ENCODE data around the gene ARRDC1.
A peak's percentile ranks its signal among the peaks of the same experiment; 100 is the strongest.
"Not testable (repeated sequence)": the region's sequence is repeated elsewhere in the genome, so short reads cannot be mapped to it uniquely, and the experiment has no call there.

ARRDC1 gene

GRCh38 chr9:137621131-137621757, 15.8 kb downstream of the ARRDC1 start:
- TF ChIP-seq POLR2AphosphoS5 (IDR thresholded peaks at IDR 0.05; ENCODE audit: low read depth), result no peak
- no peak for TF ChIP-seq GABPA (IDR thresholded peaks at IDR 0.05; ENCODE audit: low read depth)
- peak; percentile 10 for TF ChIP-seq CTCF (IDR thresholded peaks at IDR 0.05; ENCODE audit: insufficient read depth, low read length)
- TF ChIP-seq SPI1 (IDR thresholded peaks at IDR 0.05; ENCODE audit: borderline replicate concordance, low read depth), result no peak
- TF ChIP-seq REST (IDR thresholded peaks at IDR 0.05; ENCODE audit: insufficient replicate concordance, low read depth), result no peak
- peak in 1 of 2 experiments; percentile 38 for DNase-seq (ENCODE audit: low read depth in 1 of 2, low spot score in 1 of 2)
- Histone ChIP-seq H3K27me3 (ENCODE audit: insufficient read depth, poor library complexity, severe bottlenecking) (no peaks in the 10 kb centered on the region), H3K4me3 (replicated peaks; ENCODE audit: insufficient read depth, low read length) (no peak overlapping the region), H3K27ac (replicated peaks) (no peak overlapping the region)

GRCh38 chr9:137622211-137622610, 16.7 kb downstream of the ARRDC1 start:
- H3K4me3 ChIP-seq (replicated peaks; ENCODE audit: insufficient read depth, low read length); H3K27ac ChIP-seq (replicated peaks); DNase-seq (ENCODE audit: low read depth in 1 of 2, low spot score in 1 of 2); H3K27me3 ChIP-seq (ENCODE audit: insufficient read depth, poor library complexity, severe bottlenecking): not testable (repeated sequence)

GRCh38 chr9:137626464-137626863, 21.0 kb downstream of the ARRDC1 start:
- H3K4me3 ChIP-seq (replicated peaks; ENCODE audit: insufficient read depth, low read length), result no peak overlapping the region
- H3K27ac ChIP-seq (replicated peaks), result peak overlapping the region; percentile 76
- DNase-seq (ENCODE audit: low read depth in 1 of 2, low spot score in 1 of 2), result no peak
- TF ChIP-seq POLR2AphosphoS5 (IDR thresholded peaks at IDR 0.05; ENCODE audit: low read depth), result no peak
- no peak for TF ChIP-seq GABPA (IDR thresholded peaks at IDR 0.05; ENCODE audit: low read depth)
- TF ChIP-seq SPI1 (IDR thresholded peaks at IDR 0.05; ENCODE audit: borderline replicate concordance, low read depth), result no peak
- TF ChIP-seq CTCF (IDR thresholded peaks at IDR 0.05; ENCODE audit: insufficient read depth, low read length), result no peak
- TF ChIP-seq REST (IDR thresholded peaks at IDR 0.05; ENCODE audit: insufficient replicate concordance, low read depth), result no peak
- no peaks in the 10 kb centered on the region for H3K27me3 ChIP-seq (ENCODE audit: insufficient read depth, poor library complexity, severe bottlenecking)

GRCh38 chr9:137627406-137627805, 21.9 kb downstream of the ARRDC1 start:
- H3K27me3 ChIP-seq (ENCODE audit: insufficient read depth, poor library complexity, severe bottlenecking); H3K4me3 ChIP-seq (replicated peaks; ENCODE audit: insufficient read depth, low read length); DNase-seq (ENCODE audit: low read depth in 1 of 2, low spot score in 1 of 2): not testable (repeated sequence)
- peak overlapping the region; percentile 76 for H3K27ac ChIP-seq (replicated peaks)

- H3K27ac ChIP-seq (replicated peaks), result peak overlapping the region; percentile 76
- TF ChIP-seq SPI1 (IDR thresholded peaks at IDR 0.05; ENCODE audit: borderline replicate concordance, low read depth) (no peak), POLR2AphosphoS5 (IDR thresholded peaks at IDR 0.05; ENCODE audit: low read depth) (no peak), GABPA (IDR thresholded peaks at IDR 0.05; ENCODE audit: low read depth) (no peak), REST (IDR thresholded peaks at IDR 0.05; ENCODE audit: insufficient replicate concordance, low read depth) (no peak), CTCF (IDR thresholded peaks at IDR 0.05; ENCODE audit: insufficient read depth, low read length) (no peak)
- DNase-seq (ENCODE audit: low read depth in 1 of 2, low spot score in 1 of 2), result no peak
- no peak overlapping the region for H3K4me3 ChIP-seq (replicated peaks; ENCODE audit: insufficient read depth, low read length)
- no peaks in the 10 kb centered on the region for H3K27me3 ChIP-seq (ENCODE audit: insufficient read depth, poor library complexity, severe bottlenecking)
These were observed 24.6 kb downstream of the ARRDC1 start for GRCh38 chr9:137630126-137630525.

Data from HL-60 (cell line).